H9 (cell line): ENCODE measurements around the gene FBN2. TPM values are rescaled to one million over a fixed set of nuclear protein-coding genes. Genes with fewer than 3 reads are reported as not detected.

Source experiments
- DNase-seq: peaks from one replicate; pipeline ENCODE4 v3.0.0-alpha.2; 2017
- H2AFZ ChIP-seq: one replicate; pipeline ENCODE4 v1.6.1; 2013; ENCODE audit warnings: mild to moderate bottlenecking, low read length, control low read depth, moderate library complexity
- H2AK5ac ChIP-seq: 2 replicates; pipeline ENCODE4 v1.6.1; 2013; ENCODE audit warnings: low read length, control low read depth, mixed read lengths; ENCODE audit not compliant: insufficient read length
- H2BK120ac ChIP-seq: one replicate; pipeline ENCODE4 v1.6.1; 2013; ENCODE audit warnings: low read depth, mild to moderate bottlenecking, low read length, control low read depth, inconsistent platforms; ENCODE audit not compliant: poor library complexity, severe bottlenecking
- H2BK12ac ChIP-seq: 2 replicates; pipeline ENCODE4 v1.6.1; 2013; ENCODE audit warnings: low read length, control low read depth, mixed read lengths, low read depth; ENCODE audit not compliant: insufficient read length
- H2BK15ac ChIP-seq: 2 replicates; pipeline ENCODE4 v1.6.1; 2013; ENCODE audit warnings: low read depth, low read length, control low read depth
- H2BK20ac ChIP-seq: one replicate; pipeline ENCODE4 v1.6.1; 2013; ENCODE audit warnings: low read depth, mild to moderate bottlenecking, low read length, control low read depth, inconsistent platforms; ENCODE audit not compliant: poor library complexity, severe bottlenecking
- H2BK5ac ChIP-seq: 2 replicates; pipeline ENCODE4 v1.6.1; 2013; ENCODE audit warnings: low read length, control low read depth, mixed read lengths; ENCODE audit not compliant: insufficient read length
- H3K14ac ChIP-seq: 2 replicates; pipeline ENCODE4 v1.6.1; 2013; ENCODE audit warnings: low read length, control low read depth; ENCODE audit not compliant: insufficient read depth
- H3K18ac ChIP-seq: 2 replicates; pipeline ENCODE4 v1.6.1; 2013; ENCODE audit warnings: low read depth, mild to moderate bottlenecking, mixed read lengths, low read length, control low read depth; ENCODE audit not compliant: insufficient read length
- H3K23ac ChIP-seq: 2 replicates; pipeline ENCODE4 v1.6.1; 2013; ENCODE audit warnings: low read length, control low read depth, mixed read lengths, low read depth; ENCODE audit not compliant: insufficient read length
- H3K23me2 ChIP-seq: 2 replicates; pipeline ENCODE4 v1.6.1; 2013; ENCODE audit warnings: low read depth, mild to moderate bottlenecking, mixed read lengths, low read length, control low read depth; ENCODE audit not compliant: insufficient read length, poor library complexity, severe bottlenecking
- H3K27ac ChIP-seq: 2 replicates; pipeline ENCODE4 v1.5.1; 2013; ENCODE audit warnings: low read length, control low read depth, mixed read lengths, low read depth; ENCODE audit not compliant: insufficient read length
- H3K27me3 ChIP-seq: 2 replicates; pipeline ENCODE4 v1.6.1; 2013; ENCODE audit warnings: low read length, control low read depth, inconsistent platforms; ENCODE audit not compliant: insufficient read depth
- H3K4ac ChIP-seq: 2 replicates; pipeline ENCODE4 v1.6.1; 2013; ENCODE audit warnings: low read depth, mild to moderate bottlenecking, control low read depth, inconsistent platforms, low read length, moderate library complexity
- H3K4me1 ChIP-seq: 2 replicates; pipeline ENCODE4 v1.6.1; 2013; ENCODE audit warnings: low read length, control low read depth, inconsistent platforms; ENCODE audit not compliant: insufficient read depth
- H3K4me2 ChIP-seq: 2 replicates; pipeline ENCODE4 v1.6.1; 2013; ENCODE audit warnings: low read length, control low read depth, mixed read lengths; ENCODE audit not compliant: insufficient read length, insufficient read depth
- H3K56ac ChIP-seq: 2 replicates; pipeline ENCODE4 v1.6.1; 2013; ENCODE audit warnings: low read depth, mild to moderate bottlenecking, mixed read lengths, low read length, control low read depth; ENCODE audit not compliant: insufficient read length
- H3K79me1 ChIP-seq: 2 replicates; pipeline ENCODE4 v1.6.1; 2013; ENCODE audit warnings: low read depth, mild to moderate bottlenecking, moderate library complexity, low read length, control low read depth, inconsistent platforms; ENCODE audit not compliant: insufficient read depth, poor library complexity, severe bottlenecking
- H3K79me2 ChIP-seq: 2 replicates; pipeline ENCODE4 v1.6.1; 2013; ENCODE audit warnings: low read length, control low read depth, inconsistent platforms; ENCODE audit not compliant: insufficient read depth
- H3K9ac ChIP-seq: 2 replicates; pipeline ENCODE4 v1.6.1; 2013; ENCODE audit warnings: low read length, control low read depth, mixed read lengths; ENCODE audit not compliant: insufficient read length; ENCODE audit errors: extremely low read depth
- H3K9me3 ChIP-seq: one replicate; pipeline ENCODE4 v1.6.1; 2013; ENCODE audit warnings: low read depth, low read length, inconsistent platforms; ENCODE audit not compliant: control insufficient read depth
- H3T11ph ChIP-seq: one replicate; pipeline ENCODE4 v1.6.1; 2013; ENCODE audit warnings: mild to moderate bottlenecking, low read length, control low read depth, inconsistent platforms
- H4K20me1 ChIP-seq: one replicate; pipeline ENCODE4 v1.6.1; 2013; ENCODE audit not compliant: control insufficient read depth, insufficient read length, insufficient read depth
- H4K5ac ChIP-seq: 2 replicates; pipeline ENCODE4 v1.6.1; 2013; ENCODE audit warnings: low read depth, mild to moderate bottlenecking, mixed read lengths, low read length, control low read depth; ENCODE audit not compliant: insufficient read length
- H4K8ac ChIP-seq: replicated peaks from 2 replicates; pipeline ENCODE4 v1.6.1; 2013; ENCODE audit warnings: low read length, control low read depth, mixed read lengths, low read depth; ENCODE audit not compliant: insufficient read length
- H4K91ac ChIP-seq: 2 replicates; pipeline ENCODE4 v1.6.1; 2013; ENCODE audit warnings: low read depth, mild to moderate bottlenecking, moderate library complexity, mixed read lengths, low read length, control low read depth; ENCODE audit not compliant: insufficient read length
- H3K27ac Mint-ChIP-seq, 3 experiments: 2 replicates in 2 of 3; 3 replicates in 1 of 3; pipeline ENCODE4 v1.8.0; 2020 to 2021; ENCODE audit warnings: mixed read lengths in 3 of 3, mild to moderate bottlenecking in 1 of 3, moderate library complexity in 1 of 3
- H3K27me3 Mint-ChIP-seq: 2 replicates; pipeline ENCODE4 v1.8.0; 2021; ENCODE audit warnings: low read depth, mild to moderate bottlenecking, moderate library complexity, mixed read lengths
- H3K36me3 Mint-ChIP-seq, 3 experiments: 2 replicates in 2 of 3; 3 replicates in 1 of 3; pipeline ENCODE4 v1.8.0; 2020 to 2021; ENCODE audit warnings: low read depth in 3 of 3, mixed read lengths in 3 of 3; ENCODE audit not compliant: insufficient read depth in 1 of 3
- H3K4me1 Mint-ChIP-seq, 2 experiments: 2 replicates each; pipeline ENCODE4 v1.8.0; 2020; ENCODE audit warnings: mixed read lengths in 2 of 2
- H3K4me3 Mint-ChIP-seq, 2 experiments: 2 replicates in 1 of 2; 3 replicates in 1 of 2; pipeline ENCODE4 v1.8.0; 2020 to 2021; ENCODE audit warnings: mild to moderate bottlenecking in 2 of 2, mixed read lengths in 2 of 2, moderate library complexity in 1 of 2
- H3K9me3 Mint-ChIP-seq, 2 experiments: 2 replicates in 1 of 2; 3 replicates in 1 of 2; pipeline ENCODE4 v1.8.0; 2020; ENCODE audit warnings: mild to moderate bottlenecking in 2 of 2, mixed read lengths in 2 of 2, moderate library complexity in 1 of 2
- total RNA-seq: library from RNA; stranded (reverse); gene quantifications from 2 replicates; pipeline ENCODE4 v1.2.1, GENCODE V29; 2021
- TF ChIP-seq, protein P1 (sequence below): fragments of 200-600 bp; sonication (generic); conservative IDR thresholded peaks from 3 replicates; pipeline ENCODE4 v1.8.0; 2021; ENCODE audit warnings: antibody characterized with exemption, mild to moderate bottlenecking

FBN2 gene
- total RNA-seq, 1 experiment from 2014 or later: 8.3 TPM

GRCh38 chr5:128414469-128414868, 123.6 kb downstream of the FBN2 start:
- Histone ChIP-seq H3K79me1 (no peaks in the 10 kb centered on the region), H3K9me3 (no peaks in the 10 kb centered on the region), H2BK15ac (no peak overlapping the region), H3K4me1 (no peaks in the 10 kb centered on the region), H3K23ac (no peak overlapping the region), H3K4me2 (no peak overlapping the region), H3K27me3 (no peaks in the 10 kb centered on the region), H3K18ac (no peak overlapping the region), H2BK20ac (no peak overlapping the region), H3T11ph (no peak overlapping the region), H2BK120ac (no peak overlapping the region), H3K9ac (no peak overlapping the region), H3K14ac (no peak overlapping the region), H4K5ac (no peak overlapping the region), H3K79me2 (no peaks in the 10 kb centered on the region), H3K23me2 (no peaks in the 10 kb centered on the region), H4K91ac (no peak overlapping the region), H2BK5ac (no peak overlapping the region), H2BK12ac (no peak overlapping the region), H3K4ac (no peak overlapping the region), H4K20me1 (no peaks in the 10 kb centered on the region), H2AFZ (no peak overlapping the region), H2AK5ac (no peak overlapping the region), H3K27ac (no peak overlapping the region), H3K56ac (no peak overlapping the region), H4K8ac (no peak overlapping the region)
- peaks cover 0 to 3% of the 10 kb centered on the region in 2 experiments; a peak in 2 of 5 replicates for H3K9me3 Mint-ChIP-seq
- TF ChIP-seq, protein P1, sequence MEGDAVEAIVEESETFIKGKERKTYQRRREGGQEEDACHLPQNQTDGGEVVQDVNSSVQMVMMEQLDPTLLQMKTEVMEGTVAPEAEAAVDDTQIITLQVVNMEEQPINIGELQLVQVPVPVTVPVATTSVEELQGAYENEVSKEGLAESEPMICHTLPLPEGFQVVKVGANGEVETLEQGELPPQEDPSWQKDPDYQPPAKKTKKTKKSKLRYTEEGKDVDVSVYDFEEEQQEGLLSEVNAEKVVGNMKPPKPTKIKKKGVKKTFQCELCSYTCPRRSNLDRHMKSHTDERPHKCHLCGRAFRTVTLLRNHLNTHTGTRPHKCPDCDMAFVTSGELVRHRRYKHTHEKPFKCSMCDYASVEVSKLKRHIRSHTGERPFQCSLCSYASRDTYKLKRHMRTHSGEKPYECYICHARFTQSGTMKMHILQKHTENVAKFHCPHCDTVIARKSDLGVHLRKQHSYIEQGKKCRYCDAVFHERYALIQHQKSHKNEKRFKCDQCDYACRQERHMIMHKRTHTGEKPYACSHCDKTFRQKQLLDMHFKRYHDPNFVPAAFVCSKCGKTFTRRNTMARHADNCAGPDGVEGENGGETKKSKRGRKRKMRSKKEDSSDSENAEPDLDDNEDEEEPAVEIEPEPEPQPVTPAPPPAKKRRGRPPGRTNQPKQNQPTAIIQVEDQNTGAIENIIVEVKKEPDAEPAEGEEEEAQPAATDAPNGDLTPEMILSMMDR: no peak
- H3K27ac Mint-ChIP-seq: no peak overlapping the region
- no peaks in the 10 kb centered on the region; a peak in 2 of 7 replicates for H3K36me3 Mint-ChIP-seq
- DNase-seq: no peak
- H3K4me1 Mint-ChIP-seq: peaks cover 2 to 5% of the 10 kb centered on the region in 2 experiments; a peak in 3 of 4 replicates
- H3K4me3 Mint-ChIP-seq: no peak overlapping the region
- no peaks in the 10 kb centered on the region for H3K27me3 Mint-ChIP-seq
